ENCODE data around the gene KCNJ14. TPM values are rescaled to one million over a fixed set of nuclear protein-coding genes. Genes with fewer than 3 reads are reported as not detected.

KCNJ14 gene
- total RNA-seq, 2 experiments from 2014 or later = 1.7 to 2.0 TPM

DNA sequence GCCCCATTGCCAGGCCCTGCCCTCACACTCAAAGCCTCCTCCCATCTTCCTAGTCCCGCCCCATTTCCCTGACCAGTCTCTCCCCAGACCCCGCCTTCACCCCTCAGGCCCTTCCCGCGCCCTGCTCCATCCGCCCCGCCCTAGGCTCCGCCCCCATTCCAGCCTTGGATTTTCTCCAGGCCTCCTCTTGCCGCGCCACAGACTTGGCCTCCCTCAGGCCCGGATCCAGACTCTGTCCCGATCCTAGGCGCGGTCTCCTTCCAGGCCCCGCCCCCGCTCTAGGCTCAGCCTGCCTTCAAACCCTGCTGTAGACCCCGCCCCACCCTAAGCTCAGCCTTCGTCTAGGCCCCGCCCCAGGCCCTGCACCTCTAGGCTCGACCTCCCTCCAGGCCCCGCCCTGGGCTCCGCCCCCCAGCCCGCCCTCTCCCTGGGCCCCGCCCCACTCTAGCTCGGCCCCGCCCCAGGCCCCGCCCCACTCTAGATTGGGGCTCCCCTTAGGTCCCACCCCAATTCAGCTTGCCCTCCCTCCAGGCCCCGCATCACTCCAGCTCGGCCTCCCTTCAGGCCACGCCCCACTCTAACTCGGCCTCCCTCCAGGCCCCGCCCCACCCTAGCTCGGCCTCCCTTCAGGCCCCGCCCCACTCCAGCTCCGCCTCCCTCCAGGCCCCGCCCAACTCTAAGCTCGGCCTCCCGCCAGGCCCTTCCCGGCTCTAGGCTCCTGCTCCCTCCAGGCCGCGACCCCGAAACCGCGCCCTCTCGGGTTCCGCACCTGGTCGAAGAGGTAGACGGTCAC, 37.7 kb downstream of the KCNJ14 start:
- Histone ChIP-seq H3K36me3 (ENCODE audit: insufficient read depth, low read length) (no peaks in the 10 kb centered on the region), H3K4me1 (ENCODE audit: insufficient read depth, low read length) (peaks cover 60% of the 10 kb centered on the region), H3K4me3 (ENCODE audit: low read length) (peak overlapping the region; percentile 50), H3K9me3 (ENCODE audit: control insufficient read depth in 1 of 2, insufficient read depth in 1 of 2, low read length in 2 of 2) (peaks cover 0 to 12% of the 10 kb centered on the region in 2 experiments), H3K27ac (ENCODE audit: low read depth in 1 of 2, low read length in 2 of 2) (no peak overlapping the region), H3K27me3 (ENCODE audit: control insufficient read depth in 1 of 2, insufficient read depth in 2 of 2, low read length in 2 of 2) (peaks cover 0 to 40% of the 10 kb centered on the region in 2 experiments)
- H3K4me3 Mint-ChIP-seq = peak overlapping the region; percentile 83
- H3K4me1 Mint-ChIP-seq (ENCODE audit: low read depth) = peaks cover 49% of the 10 kb centered on the region
- H3K36me3 Mint-ChIP-seq (ENCODE audit: low read depth) = no peaks in the 10 kb centered on the region
- peak; percentile 76 for ATAC-seq (ENCODE audit: poor library complexity)
- peaks cover 53% of the 10 kb centered on the region for H3K27me3 Mint-ChIP-seq
- POLR2A ChIA-PET = interaction anchor here (0.9 to 2.0 kb wide), 9 partner anchors 9 to 152 kb away, joined by 3 to 8 read pairs (median 5); partner anchors contain the start of genes DBP, KDELR1, RPL18 and SPHK2
- TF ChIP-seq, protein P1, sequence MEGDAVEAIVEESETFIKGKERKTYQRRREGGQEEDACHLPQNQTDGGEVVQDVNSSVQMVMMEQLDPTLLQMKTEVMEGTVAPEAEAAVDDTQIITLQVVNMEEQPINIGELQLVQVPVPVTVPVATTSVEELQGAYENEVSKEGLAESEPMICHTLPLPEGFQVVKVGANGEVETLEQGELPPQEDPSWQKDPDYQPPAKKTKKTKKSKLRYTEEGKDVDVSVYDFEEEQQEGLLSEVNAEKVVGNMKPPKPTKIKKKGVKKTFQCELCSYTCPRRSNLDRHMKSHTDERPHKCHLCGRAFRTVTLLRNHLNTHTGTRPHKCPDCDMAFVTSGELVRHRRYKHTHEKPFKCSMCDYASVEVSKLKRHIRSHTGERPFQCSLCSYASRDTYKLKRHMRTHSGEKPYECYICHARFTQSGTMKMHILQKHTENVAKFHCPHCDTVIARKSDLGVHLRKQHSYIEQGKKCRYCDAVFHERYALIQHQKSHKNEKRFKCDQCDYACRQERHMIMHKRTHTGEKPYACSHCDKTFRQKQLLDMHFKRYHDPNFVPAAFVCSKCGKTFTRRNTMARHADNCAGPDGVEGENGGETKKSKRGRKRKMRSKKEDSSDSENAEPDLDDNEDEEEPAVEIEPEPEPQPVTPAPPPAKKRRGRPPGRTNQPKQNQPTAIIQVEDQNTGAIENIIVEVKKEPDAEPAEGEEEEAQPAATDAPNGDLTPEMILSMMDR (IDR thresholded peaks at IDR 0.05) = no peak
- peak overlapping the region; percentile 52 for H3K27ac Mint-ChIP-seq
- intact Hi-C loops (cut with DNase I, micrococcal nuclease) = loop anchor here (1.0 to 5.0 kb wide), 3 partner anchors 9 to 171 kb away; partner anchors contain the start of genes SYNGR4 (in 1 of the 2) and TMEM143 (in 1 of the 2)
- CTCF ChIA-PET = interaction anchor here (1.2 to 1.3 kb wide), 2 partner anchors 91 to 116 kb away, joined by 3 read pairs; no protein-coding TSS in a partner anchor
- H3K9me3 Mint-ChIP-seq = no peaks in the 10 kb centered on the region
- peak; percentile 61 to 92 (median 78) for DNase-seq

DNA sequence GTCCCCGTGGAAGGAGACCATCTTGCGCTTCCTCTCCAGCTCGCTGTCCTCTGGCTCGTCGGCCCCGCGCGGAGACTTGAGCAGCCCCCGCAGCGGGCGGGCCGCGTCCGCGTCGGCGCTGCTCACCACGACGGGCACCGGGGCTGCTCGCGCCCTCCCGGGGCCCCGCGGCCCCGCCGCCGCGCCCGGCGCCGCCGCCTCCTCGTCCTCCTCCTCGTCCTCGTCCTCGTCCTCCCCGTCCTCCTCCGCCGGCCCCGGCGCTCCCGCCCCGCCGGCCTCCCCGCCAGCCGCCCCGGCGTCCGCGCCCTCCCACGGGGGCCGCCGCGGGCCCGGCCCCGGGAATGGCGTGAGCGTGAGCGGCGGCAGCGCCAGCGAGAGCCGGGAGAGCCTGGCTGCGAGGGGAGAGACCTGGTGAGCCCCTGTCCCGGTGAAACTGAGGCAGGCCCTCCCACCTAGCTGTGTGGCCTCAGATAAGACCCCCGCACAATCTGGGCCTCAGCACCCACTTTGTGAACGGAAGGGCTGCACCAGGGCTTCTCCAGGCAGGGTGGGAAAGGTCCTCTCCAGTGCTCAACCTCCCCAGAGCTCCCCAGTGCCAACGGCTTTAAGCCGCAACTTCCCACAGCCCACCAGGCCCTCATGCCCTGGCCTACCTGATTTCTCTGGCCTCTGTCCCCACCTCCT, 38.5 kb downstream of the KCNJ14 start:
- Histone ChIP-seq H3K9me3 (ENCODE audit: control insufficient read depth in 1 of 2, insufficient read depth in 1 of 2, low read length in 2 of 2) (peaks cover 0 to 12% of the 10 kb centered on the region in 2 experiments), H3K27me3 (ENCODE audit: control insufficient read depth in 1 of 2, insufficient read depth in 2 of 2, low read length in 2 of 2) (peaks cover 0 to 43% of the 10 kb centered on the region in 2 experiments), H3K36me3 (ENCODE audit: insufficient read depth, low read length) (no peaks in the 10 kb centered on the region), H3K4me3 (ENCODE audit: low read length) (peak overlapping the region; percentile 50), H3K27ac (ENCODE audit: low read depth in 1 of 2, low read length in 2 of 2) (no peak overlapping the region), H3K4me1 (ENCODE audit: insufficient read depth, low read length) (peaks cover 65% of the 10 kb centered on the region)
- Mint-ChIP-seq H3K4me1 (ENCODE audit: low read depth) (peaks cover 51% of the 10 kb centered on the region), H3K4me3 (peak overlapping the region; percentile 80), H3K9me3 (no peaks in the 10 kb centered on the region), H3K36me3 (ENCODE audit: low read depth) (no peaks in the 10 kb centered on the region), H3K27ac (no peak overlapping the region), H3K27me3 (peaks cover 55% of the 10 kb centered on the region)
- DNase-seq (peak in 1 of 14 experiments; percentile 7), ATAC-seq (ENCODE audit: poor library complexity) (peak; percentile 4)
- POLR2A ChIA-PET = interaction anchor here (1.0 to 2.0 kb wide), 8 partner anchors 8 to 152 kb away, joined by 3 to 8 read pairs (median 6); partner anchors contain the start of genes DBP, KDELR1, RPL18 and SPHK2
- intact Hi-C loops (cut with DNase I, micrococcal nuclease) = loop anchor here (1.0 to 5.0 kb wide), 3 partner anchors 8 to 172 kb away; partner anchors contain the start of genes SYNGR4 (in 1 of the 2) and TMEM143 (in 1 of the 2)
- TF ChIP-seq, protein P1 (IDR thresholded peaks at IDR 0.05) = no peak
- CTCF ChIA-PET = interaction anchor here (1.2 to 1.3 kb wide), 2 partner anchors 91 to 115 kb away, joined by 3 read pairs; no protein-coding TSS in a partner anchor

DNA sequence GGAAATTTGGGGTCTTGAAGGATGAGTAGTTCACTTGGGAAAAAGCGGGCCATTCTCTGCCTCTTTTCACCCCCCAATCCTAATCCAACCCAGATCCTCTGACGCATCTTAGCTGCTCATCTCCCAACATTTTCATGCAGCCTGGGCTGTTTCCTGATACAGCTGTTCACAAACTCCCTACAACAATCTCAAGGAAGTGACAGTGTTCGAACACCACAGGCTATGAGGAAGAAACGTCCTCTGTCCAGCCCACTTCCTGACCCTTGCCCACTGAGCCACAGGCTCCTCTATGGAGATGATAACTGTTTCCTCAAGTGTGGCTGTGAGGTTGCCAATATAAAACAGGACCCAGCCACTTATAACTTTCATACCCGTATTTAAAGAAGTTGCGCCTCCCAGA, 40.0 kb downstream of the KCNJ14 start:
- H3K27ac ChIP-seq (ENCODE audit: low read depth in 1 of 2, low read length in 2 of 2) = no peak overlapping the region
- no peak overlapping the region for H3K27ac Mint-ChIP-seq
- H3K36me3 ChIP-seq (ENCODE audit: insufficient read depth, low read length) = no peaks in the 10 kb centered on the region
- peaks cover 0 to 12% of the 10 kb centered on the region in 2 experiments for H3K9me3 ChIP-seq (ENCODE audit: control insufficient read depth in 1 of 2, insufficient read depth in 1 of 2, low read length in 2 of 2)
- H3K4me1 ChIP-seq (ENCODE audit: insufficient read depth, low read length) = peaks cover 59% of the 10 kb centered on the region
- H3K36me3 Mint-ChIP-seq (ENCODE audit: low read depth) = no peaks in the 10 kb centered on the region
- peaks cover 0 to 47% of the 10 kb centered on the region in 2 experiments for H3K27me3 ChIP-seq (ENCODE audit: control insufficient read depth in 1 of 2, insufficient read depth in 2 of 2, low read length in 2 of 2)
- peaks cover 44% of the 10 kb centered on the region for H3K4me1 Mint-ChIP-seq (ENCODE audit: low read depth)
- no peak for ATAC-seq (ENCODE audit: poor library complexity)
- peaks cover 55% of the 10 kb centered on the region for H3K27me3 Mint-ChIP-seq
- TF ChIP-seq, protein P1 (IDR thresholded peaks at IDR 0.05) = no peak
- H3K4me3 Mint-ChIP-seq = peak overlapping the region; percentile 56
- POLR2A ChIA-PET = interaction anchor here (1.6 kb wide), 1 partner anchor 15 kb away, joined by 4 read pairs; no protein-coding TSS in a partner anchor
- no peaks in the 10 kb centered on the region for H3K9me3 Mint-ChIP-seq
- intact Hi-C loops (cut with DNase I, micrococcal nuclease) = no loop called here
- H3K4me3 ChIP-seq (ENCODE audit: low read length) = no peak overlapping the region
- DNase-seq = no peak
- CTCF ChIA-PET = interaction anchor here (1.6 kb wide), 1 partner anchor 10 kb away, joined by 4 read pairs; no protein-coding TSS in a partner anchor
